ENCODE data around the gene PRRC2B. TPM values are rescaled to one million over a fixed set of nuclear protein-coding genes. Genes with fewer than 3 reads are reported as not detected.

PRRC2B gene
- total RNA-seq, 1 experiment from 2014 or later = 200 TPM

DNA sequence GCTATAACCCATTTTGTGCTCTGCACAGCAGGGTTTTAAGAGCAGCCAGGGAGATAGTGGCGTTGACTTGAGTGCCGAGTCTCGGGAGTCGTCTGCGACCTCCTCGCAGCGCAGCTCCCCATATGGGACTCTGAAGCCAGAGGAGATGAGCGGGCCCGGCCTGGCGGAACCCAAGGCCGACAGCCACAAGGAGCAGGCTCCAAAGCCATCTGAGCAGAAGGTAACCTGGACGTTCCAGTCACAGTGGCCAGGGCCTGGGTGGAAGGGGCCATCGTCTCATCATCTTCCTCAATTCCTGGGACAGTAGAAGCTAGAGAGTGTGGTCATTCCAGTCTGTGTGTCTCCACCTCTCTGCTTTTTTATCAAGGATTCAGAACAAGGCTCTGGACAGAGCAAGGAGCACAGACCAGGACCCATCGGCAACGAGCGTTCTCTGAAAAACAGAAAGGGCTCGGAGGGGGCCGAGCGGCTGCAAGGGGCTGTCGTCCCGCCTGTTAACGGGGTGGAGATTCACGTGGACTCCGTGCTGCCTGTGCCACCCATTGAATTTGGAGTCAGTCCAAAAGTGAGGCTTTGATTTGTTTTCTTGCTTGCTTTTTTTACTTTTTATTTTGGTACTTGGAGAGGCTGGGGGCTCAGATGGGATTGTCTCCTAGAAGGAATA is 88.6 kb downstream of the PRRC2B start:
- ChIA-PET CTCF (no interaction called here), POLR2A (no interaction called here)
- Histone ChIP-seq H3K4me3 (ENCODE audit: low read depth in 2 of 2, low read length in 2 of 2) (no peak overlapping the region), H3K9me3 (ENCODE audit: control insufficient read depth, insufficient read depth, low read depth, low read length) (no peaks in the 10 kb centered on the region), H3K27ac (ENCODE audit: low read length) (no peak overlapping the region), H3K27me3 (ENCODE audit: control insufficient read depth, insufficient read depth, low read length) (no peaks in the 10 kb centered on the region), H3K36me3 (ENCODE audit: control insufficient read depth, insufficient read depth, low read length) (peaks cover 22% of the 10 kb centered on the region), H3K4me1 (ENCODE audit: control insufficient read depth, insufficient read depth, low read length) (no peaks in the 10 kb centered on the region)
- ATAC-seq = no peak
- in situ Hi-C loops (cut with HindIII; ENCODE audit: low pct_unique_long_range_greater_than_20kb, low sequenced_read_pairs) (no loop called here), intact Hi-C loops (cut with micrococcal nuclease; ENCODE audit: unreplicated experiment) (no loop called here)
- no TSS peak for BruUV-seq (replicated peaks)
- TF ChIP-seq, protein P1, sequence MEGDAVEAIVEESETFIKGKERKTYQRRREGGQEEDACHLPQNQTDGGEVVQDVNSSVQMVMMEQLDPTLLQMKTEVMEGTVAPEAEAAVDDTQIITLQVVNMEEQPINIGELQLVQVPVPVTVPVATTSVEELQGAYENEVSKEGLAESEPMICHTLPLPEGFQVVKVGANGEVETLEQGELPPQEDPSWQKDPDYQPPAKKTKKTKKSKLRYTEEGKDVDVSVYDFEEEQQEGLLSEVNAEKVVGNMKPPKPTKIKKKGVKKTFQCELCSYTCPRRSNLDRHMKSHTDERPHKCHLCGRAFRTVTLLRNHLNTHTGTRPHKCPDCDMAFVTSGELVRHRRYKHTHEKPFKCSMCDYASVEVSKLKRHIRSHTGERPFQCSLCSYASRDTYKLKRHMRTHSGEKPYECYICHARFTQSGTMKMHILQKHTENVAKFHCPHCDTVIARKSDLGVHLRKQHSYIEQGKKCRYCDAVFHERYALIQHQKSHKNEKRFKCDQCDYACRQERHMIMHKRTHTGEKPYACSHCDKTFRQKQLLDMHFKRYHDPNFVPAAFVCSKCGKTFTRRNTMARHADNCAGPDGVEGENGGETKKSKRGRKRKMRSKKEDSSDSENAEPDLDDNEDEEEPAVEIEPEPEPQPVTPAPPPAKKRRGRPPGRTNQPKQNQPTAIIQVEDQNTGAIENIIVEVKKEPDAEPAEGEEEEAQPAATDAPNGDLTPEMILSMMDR (IDR thresholded peaks at IDR 0.05) = no peak
- TF ChIP-seq SIN3A (IDR thresholded peaks at IDR 0.05; ENCODE audit: borderline replicate concordance, insufficient read depth, low read depth, low read length) (no peak), POLR2AphosphoS5 (IDR thresholded peaks at IDR 0.05; ENCODE audit: low read depth, low read length) (no peak)
- TF ChIP-seq, protein P2, sequence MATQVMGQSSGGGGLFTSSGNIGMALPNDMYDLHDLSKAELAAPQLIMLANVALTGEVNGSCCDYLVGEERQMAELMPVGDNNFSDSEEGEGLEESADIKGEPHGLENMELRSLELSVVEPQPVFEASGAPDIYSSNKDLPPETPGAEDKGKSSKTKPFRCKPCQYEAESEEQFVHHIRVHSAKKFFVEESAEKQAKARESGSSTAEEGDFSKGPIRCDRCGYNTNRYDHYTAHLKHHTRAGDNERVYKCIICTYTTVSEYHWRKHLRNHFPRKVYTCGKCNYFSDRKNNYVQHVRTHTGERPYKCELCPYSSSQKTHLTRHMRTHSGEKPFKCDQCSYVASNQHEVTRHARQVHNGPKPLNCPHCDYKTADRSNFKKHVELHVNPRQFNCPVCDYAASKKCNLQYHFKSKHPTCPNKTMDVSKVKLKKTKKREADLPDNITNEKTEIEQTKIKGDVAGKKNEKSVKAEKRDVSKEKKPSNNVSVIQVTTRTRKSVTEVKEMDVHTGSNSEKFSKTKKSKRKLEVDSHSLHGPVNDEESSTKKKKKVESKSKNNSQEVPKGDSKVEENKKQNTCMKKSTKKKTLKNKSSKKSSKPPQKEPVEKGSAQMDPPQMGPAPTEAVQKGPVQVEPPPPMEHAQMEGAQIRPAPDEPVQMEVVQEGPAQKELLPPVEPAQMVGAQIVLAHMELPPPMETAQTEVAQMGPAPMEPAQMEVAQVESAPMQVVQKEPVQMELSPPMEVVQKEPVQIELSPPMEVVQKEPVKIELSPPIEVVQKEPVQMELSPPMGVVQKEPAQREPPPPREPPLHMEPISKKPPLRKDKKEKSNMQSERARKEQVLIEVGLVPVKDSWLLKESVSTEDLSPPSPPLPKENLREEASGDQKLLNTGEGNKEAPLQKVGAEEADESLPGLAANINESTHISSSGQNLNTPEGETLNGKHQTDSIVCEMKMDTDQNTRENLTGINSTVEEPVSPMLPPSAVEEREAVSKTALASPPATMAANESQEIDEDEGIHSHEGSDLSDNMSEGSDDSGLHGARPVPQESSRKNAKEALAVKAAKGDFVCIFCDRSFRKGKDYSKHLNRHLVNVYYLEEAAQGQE (IDR thresholded peaks at IDR 0.05; ENCODE audit: insufficient read depth in 1 of 2, low read depth in 2 of 2, low read length in 1 of 2) = no peak
- DNase-seq (ENCODE audit: low read depth, low spot score) = no peak

GRCh38 chr9:131483319-131484050 is 89.6 kb downstream of the PRRC2B start:
- DNase-seq (ENCODE audit: low read depth, low spot score) = no peak
- Histone ChIP-seq H3K9me3 (ENCODE audit: control insufficient read depth, insufficient read depth, low read depth, low read length) (no peaks in the 10 kb centered on the region), H3K27me3 (ENCODE audit: control insufficient read depth, insufficient read depth, low read length) (no peaks in the 10 kb centered on the region), H3K36me3 (ENCODE audit: control insufficient read depth, insufficient read depth, low read length) (peaks cover 22% of the 10 kb centered on the region), H3K4me1 (ENCODE audit: control insufficient read depth, insufficient read depth, low read length) (no peaks in the 10 kb centered on the region), H3K4me3 (ENCODE audit: low read depth in 2 of 2, low read length in 2 of 2) (no peak overlapping the region), H3K27ac (ENCODE audit: low read length) (no peak overlapping the region)
- intact Hi-C loops (cut with micrococcal nuclease; ENCODE audit: unreplicated experiment) (no loop called here), in situ Hi-C loops (cut with HindIII; ENCODE audit: low pct_unique_long_range_greater_than_20kb, low sequenced_read_pairs) (no loop called here)
- ATAC-seq = no peak
- BruUV-seq (replicated peaks) = no TSS peak
- POLR2A ChIA-PET = no interaction called here
- CTCF ChIA-PET = no interaction called here
- TF ChIP-seq, protein P2 (IDR thresholded peaks at IDR 0.05; ENCODE audit: insufficient read depth in 1 of 2, low read depth in 2 of 2, low read length in 1 of 2) = no peak
- TF ChIP-seq TCF7L2 (IDR thresholded peaks at IDR 0.05; ENCODE audit: low read depth, low read length) (no peak), SIN3A (IDR thresholded peaks at IDR 0.05; ENCODE audit: borderline replicate concordance, insufficient read depth, low read depth, low read length) (no peak), POLR2AphosphoS5 (IDR thresholded peaks at IDR 0.05; ENCODE audit: low read depth, low read length) (no peak)
- TF ChIP-seq, protein P1 (IDR thresholded peaks at IDR 0.05) = no peak

Measured in Panc1 (cell line).